GM12891 (cell line): ENCODE data around the gene ATP6AP1.
A peak's percentile ranks its signal among the peaks of the same experiment; 100 is the strongest.

Experiments used
- PAX5 ChIP-seq: IDR thresholded peaks from 2 replicates; pipeline ENCODE4 v1.6.1; 2011; ENCODE audit warnings: low read length, moderate library complexity, mild to moderate bottlenecking; ENCODE audit not compliant: insufficient read depth, severe bottlenecking
- POLR2A ChIP-seq: IDR thresholded peaks from 2 replicates; pipeline ENCODE4 v1.6.1; 2011; ENCODE audit warnings: low read depth, low read length, control low read depth
- POLR2AphosphoS5 ChIP-seq: IDR thresholded peaks from 2 replicates; pipeline ENCODE4 v1.6.1; 2011; ENCODE audit warnings: low read depth, low read length, control low read depth
- SPI1 ChIP-seq: IDR thresholded peaks from 2 replicates; pipeline ENCODE4 v1.6.1; 2011; ENCODE audit warnings: low read depth, low read length, control low read depth
- TAF1 ChIP-seq: IDR thresholded peaks from 2 replicates; pipeline ENCODE4 v1.6.1; 2011; ENCODE audit warnings: low read depth, low read length, control low read depth

- TF ChIP-seq POLR2A (no peak), POLR2AphosphoS5 (peak; percentile 8; the same call in 1 of the 2 replicates), SPI1 (no peak), PAX5 (no peak), TAF1 (no peak)
Measured at GRCh38 chrX:154399527-154400368, 28.7 kb upstream of the ATP6AP1 start.
